Cortex of kidney (tissue), 1 donor: ENCODE measurements around the gene ZNF619.
"Not testable (repeated sequence)": the region's sequence is repeated elsewhere in the genome, so short reads cannot be mapped to it uniquely, and the experiment has no call there.

ENCODE experiments used
- DNase-seq: peaks from one replicate; lab custom pipeline; 2025; lab: John Stamatoyannopoulos, UW

Gene ZNF619

GRCh38 chr3:40476478-40477470, at the start of gene ZNF619:
TSS of gene ZNF619 (plus strand) at chr3:40477122. CDS start at chr3:40477980, 858 bp downstream.
- DNase-seq, result no peak

- no peak for DNase-seq
Observed at GRCh38 chr3:40432793-40433192, 44.1 kb upstream of the ZNF619 start.

GRCh38 chr3:40437889-40438288, 39.0 kb upstream of the ZNF619 start:
- DNase-seq, result no peak

- no peak for DNase-seq
Observed at GRCh38 chr3:40445062-40445461, 31.9 kb upstream of the ZNF619 start.

- DNase-seq, result no peak
Observed at GRCh38 chr3:40445880-40446279, 31.0 kb upstream of the ZNF619 start.

GRCh38 chr3:40450438-40450837, 26.5 kb upstream of the ZNF619 start:
- no peak for DNase-seq

- DNase-seq, result no peak
Observed at GRCh38 chr3:40451551-40451950, 25.4 kb upstream of the ZNF619 start.

GRCh38 chr3:40452057-40452456, 24.9 kb upstream of the ZNF619 start:
- DNase-seq, result no peak

GRCh38 chr3:40452562-40452875, 24.4 kb upstream of the ZNF619 start:
- no peak for DNase-seq

- peak; percentile 24 for DNase-seq
Observed at GRCh38 chr3:40452876-40453730, 23.8 kb upstream of the ZNF619 start.

- no peak for DNase-seq
Observed at GRCh38 chr3:40453933-40454332, 23.0 kb upstream of the ZNF619 start.

- no peak for DNase-seq
Observed at GRCh38 chr3:40455328-40455727, 21.6 kb upstream of the ZNF619 start.

GRCh38 chr3:40456279-40456939, 20.5 kb upstream of the ZNF619 start:
- no peak for DNase-seq

GRCh38 chr3:40456940-40457823, 19.7 kb upstream of the ZNF619 start, which contains the start of gene RPL14:
TSS of gene RPL14 (plus strand) at chr3:40457339. CDS start at chr3:40457472, 133 bp downstream.
- DNase-seq, result peak; percentile 15

- no peak for DNase-seq
Observed at GRCh38 chr3:40458473-40458872, 18.4 kb upstream of the ZNF619 start.

- not testable (repeated sequence) for DNase-seq
Observed at GRCh38 chr3:40460481-40460880, 16.4 kb upstream of the ZNF619 start.

GRCh38 chr3:40461161-40461560, 15.8 kb upstream of the ZNF619 start:
- no peak for DNase-seq

- not testable (repeated sequence) for DNase-seq
Observed at GRCh38 chr3:40462838-40463237, 14.1 kb upstream of the ZNF619 start.

GRCh38 chr3:40463579-40463978, 13.3 kb upstream of the ZNF619 start:
- DNase-seq, result no peak

GRCh38 chr3:40464339-40465110, 12.4 kb upstream of the ZNF619 start:
- DNase-seq, result no peak

- DNase-seq, result no peak
Observed at GRCh38 chr3:40465111-40465407, 11.9 kb upstream of the ZNF619 start.
